ENCODE results near the gene CALML3.

DNA sequence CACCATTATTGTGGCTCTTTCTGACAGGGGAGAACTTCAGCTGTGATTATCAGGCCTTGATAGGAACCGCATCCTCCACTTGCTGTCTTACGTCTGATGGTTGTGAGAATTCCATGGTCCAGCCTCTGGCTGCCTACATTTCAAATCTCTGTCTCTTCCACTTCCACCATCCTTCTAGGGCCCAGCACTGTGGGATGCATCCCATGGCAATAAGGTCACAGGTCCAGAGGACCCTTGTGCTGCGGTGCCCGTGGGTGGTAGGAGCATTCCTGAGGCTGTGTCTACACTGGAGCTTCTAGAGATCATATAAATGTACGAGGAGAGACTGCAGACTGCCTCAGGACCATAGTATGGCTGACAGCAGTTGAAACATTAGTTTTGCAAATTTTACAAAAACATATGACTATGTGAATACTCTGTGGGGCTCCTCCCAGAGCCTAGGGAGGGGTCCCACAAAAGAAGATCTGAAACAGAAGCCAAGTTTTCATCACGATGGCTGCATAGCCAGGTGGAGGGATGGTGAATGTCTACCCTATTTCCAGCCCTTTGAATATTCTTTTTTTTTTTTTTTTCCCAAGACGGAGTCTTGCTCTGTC, 11.8 kb downstream of the CALML3 start:
- TF ChIP-seq CTCF (conservative IDR thresholded peaks at IDR 0.05 in 1 of 2, IDR thresholded peaks at IDR 0.05 in 1 of 2; ENCODE audit: low read depth in 1 of 2, low read length in 2 of 2) = no peak
- no peak for TF ChIP-seq EZH2 (IDR thresholded peaks at IDR 0.05; ENCODE audit: low read length, missing control alignments)
